H54 (cell line): ENCODE measurements around the gene ZBTB2.
"Not testable (repeated sequence)": the region's sequence is repeated elsewhere in the genome, so short reads cannot be mapped to it uniquely, and the experiment has no call there.

Experiments
- DNase-seq: peaks from one replicate; pipeline ENCODE4 v3.0.0; 2011; ENCODE audit warnings: low spot score, mixed read lengths; ENCODE audit not compliant: insufficient read length
- FAIRE-seq: peaks from 3 replicates; lab custom pipeline; 2011; peaks lifted over from hg19 to GRCh38; lab: Jason Lieb, UNC
- POLR2A ChIP-seq: IDR thresholded peaks from 2 replicates; pipeline ENCODE4 v1.6.1; 2011; ENCODE audit warnings: low read depth, mild to moderate bottlenecking, low read length

Gene ZBTB2

GRCh38 chr6:151323791-151324487, 67.4 kb downstream of the ZBTB2 start:
- TF ChIP-seq POLR2A, result no peak
- FAIRE-seq, result peak; percentile 86
- DNase-seq, result peak; percentile 44

- FAIRE-seq, result no peak
- no peak for TF ChIP-seq POLR2A
- DNase-seq, result no peak
Observed at GRCh38 chr6:151322570-151322969, 68.8 kb downstream of the ZBTB2 start.

GRCh38 chr6:151321438-151321837, 69.9 kb downstream of the ZBTB2 start:
- FAIRE-seq, result no peak
- TF ChIP-seq POLR2A, result no peak
- DNase-seq, result no peak

DNA sequence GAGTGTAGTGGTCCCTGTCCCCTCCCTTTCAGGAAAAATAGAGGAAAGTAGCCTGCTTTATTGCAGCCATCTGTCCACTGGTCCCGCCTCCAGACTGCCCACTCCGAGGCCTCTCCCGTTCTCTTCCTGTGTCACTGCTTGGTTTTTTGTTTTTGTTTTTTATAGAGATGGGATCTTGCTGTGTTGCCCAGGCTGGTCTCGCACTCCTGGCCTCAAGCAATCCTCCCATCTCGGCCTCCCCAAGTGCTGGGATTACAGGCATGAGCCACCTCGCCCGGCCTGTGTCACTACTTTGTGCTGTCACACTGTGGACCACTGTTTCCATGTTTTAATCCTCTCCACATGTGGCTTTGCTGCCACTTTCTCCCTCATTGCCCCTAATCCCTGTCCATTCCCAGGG, 71.2 kb downstream of the ZBTB2 start:
- no peak for FAIRE-seq
- no peak for TF ChIP-seq POLR2A

GRCh38 chr6:151317995-151318365, 73.4 kb downstream of the ZBTB2 start:
- TF ChIP-seq POLR2A, result no peak
- FAIRE-seq, result no peak
- DNase-seq, result no peak

More for the DNA sequence above, 71.2 kb downstream of the ZBTB2 start:
- DNase-seq, result no peak

DNA sequence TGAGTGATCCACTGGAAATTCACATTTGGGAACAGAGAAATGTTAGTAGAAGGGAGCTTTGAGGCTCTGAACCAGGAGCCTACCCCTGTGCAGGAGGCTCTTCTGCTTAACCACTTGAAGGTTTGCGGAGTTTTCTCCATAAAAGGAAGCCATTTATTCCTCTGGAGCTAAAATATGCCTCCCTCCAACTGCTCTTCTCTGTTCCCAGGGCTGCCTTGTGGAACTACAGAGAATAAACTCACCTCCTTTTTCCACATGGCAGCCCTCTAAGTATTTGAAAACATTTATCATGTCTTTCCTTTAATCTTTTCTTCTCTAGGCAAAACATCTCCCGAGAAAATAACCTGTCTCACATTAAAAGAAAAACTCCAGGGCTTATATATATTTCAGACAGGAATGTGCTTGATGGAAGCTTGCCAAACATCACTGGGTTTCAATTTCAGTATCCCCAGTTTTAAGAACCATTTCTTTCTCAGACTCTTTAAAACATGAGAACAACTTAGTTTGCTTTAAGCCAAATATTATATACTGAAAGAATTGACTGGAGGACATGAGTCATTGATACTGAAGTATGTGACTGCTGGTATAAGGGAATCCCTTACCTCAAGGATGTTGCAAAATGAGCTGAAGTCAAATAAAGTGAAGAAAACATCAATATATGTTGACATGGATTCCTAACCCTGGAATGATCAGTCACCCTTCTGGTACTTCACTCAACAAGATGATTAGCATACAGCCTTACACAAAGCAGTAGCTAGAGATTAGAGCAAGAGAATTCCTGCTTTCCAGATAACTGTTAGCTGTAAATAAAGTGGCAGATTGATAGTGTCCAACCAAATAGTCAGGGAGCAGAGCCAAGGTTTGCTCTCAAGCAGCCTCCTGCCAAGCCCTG, 74.0 kb downstream of the ZBTB2 start:
- DNase-seq, result no peak
- TF ChIP-seq POLR2A, result no peak

DNA sequence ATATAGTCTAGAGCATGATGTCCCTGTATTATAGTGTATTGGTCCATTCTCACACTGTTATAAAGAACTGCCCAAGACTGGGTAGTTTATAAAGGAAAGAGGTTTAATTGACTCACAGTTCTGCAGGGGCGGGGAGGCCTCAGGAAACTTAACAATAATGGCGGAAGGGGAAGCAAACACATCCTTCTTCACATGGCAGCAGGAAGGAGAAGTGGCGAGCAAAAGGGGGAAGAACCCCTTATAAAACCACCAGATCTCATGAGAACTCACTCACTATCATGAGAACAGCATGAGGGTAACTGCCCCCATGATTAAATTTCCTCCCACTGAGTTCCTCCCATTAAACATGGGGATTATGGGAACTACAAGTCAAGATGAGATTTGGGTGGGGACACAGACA, 75.7 kb downstream of the ZBTB2 start:
- DNase-seq, FAIRE-seq: not testable (repeated sequence)

More for the DNA sequence above, 74.0 kb downstream of the ZBTB2 start:
- FAIRE-seq, result no peak
